Spleen (tissue), 11 donors: ENCODE data around the gene ADD2. TPM values are rescaled to one million over a fixed set of nuclear protein-coding genes. Genes with fewer than 3 reads are reported as not detected.

Experiments
- DNase-seq: peaks from one replicate; pipeline ENCODE4 v3.0.0-alpha.2; 2020
- H3K27ac ChIP-seq, 8 donors: fragments of 200-600 bp; sonication (generic) in 7 of 8; 1 replicate in 4 of 8; 2 replicates in 4 of 8; pipeline versions ENCODE4 v1.5.0 to v1.8.0; 2016 to 2021; ENCODE audit warnings: inconsistent platforms in 4 of 8, mild to moderate bottlenecking in 4 of 8, moderate library complexity in 1 of 8
- H3K27me3 ChIP-seq, 7 donors: fragments of 200-600 bp; sonication (generic) in 6 of 7; replicated peaks in 1 of 7; 1 replicate in 4 of 7; 2 replicates in 3 of 7; pipeline versions ENCODE4 v1.5.0 to v1.8.0; 2016 to 2021; ENCODE audit warnings: inconsistent platforms in 3 of 7, mild to moderate bottlenecking in 1 of 7
- H3K36me3 ChIP-seq, 6 donors: fragments of 200-600 bp; sonication (generic) in 5 of 6; 1 replicate in 4 of 6; 2 replicates in 2 of 6; pipeline versions ENCODE4 v1.5.0 to v1.8.0; 2016 to 2021; ENCODE audit warnings: inconsistent platforms in 2 of 6
- H3K4me1 ChIP-seq, 6 donors: fragments of 200-600 bp; sonication (generic) in 5 of 6; 1 replicate in 3 of 6; 2 replicates in 3 of 6; pipeline versions ENCODE4 v1.5.0 to v1.8.0; 2016 to 2021; ENCODE audit warnings: inconsistent platforms in 3 of 6
- H3K4me3 ChIP-seq, 8 donors: fragments of 200-600 bp; sonication (generic) in 7 of 8; 1 replicate in 4 of 8; 2 replicates in 4 of 8; pipeline versions ENCODE4 v1.5.0 to v1.8.0; 2016 to 2021; ENCODE audit warnings: inconsistent platforms in 4 of 8, mild to moderate bottlenecking in 4 of 8, moderate library complexity in 2 of 8
- H3K9me3 ChIP-seq, 8 donors: fragments of 200-600 bp; sonication (generic) in 7 of 8; 1 replicate in 4 of 8; 2 replicates in 4 of 8; pipeline versions ENCODE4 v1.5.0 to v1.8.0; 2016 to 2021; ENCODE audit warnings: inconsistent platforms in 4 of 8
- CTCF ChIP-seq, 11 experiments: fragments of 200-600 bp in 7 of 11; fragments of 450-650 bp in 4 of 11; sonication (generic) in 4 of 11; IDR thresholded peaks in 8 of 11; conservative IDR thresholded peaks in 3 of 11; 1 replicate in 7 of 11; 2 replicates in 4 of 11; pipeline versions ENCODE4 v1.4.0 to v1.8.0; 2016 to 2021; ENCODE audit warnings: antibody characterized with exemption in 11 of 11, inconsistent platforms in 4 of 11, mild to moderate bottlenecking in 1 of 11
- POLR2A ChIP-seq, 3 donors: fragments of 450-650 bp; IDR thresholded peaks; one replicate each; pipeline ENCODE4 v1.5.1; 2017; ENCODE audit warnings: antibody characterized with exemption in 3 of 3, mild to moderate bottlenecking in 1 of 3
- POLR2AphosphoS5 ChIP-seq, 3 donors: sonication (generic); formaldehyde crosslinking; IDR thresholded peaks; one replicate each; pipeline ENCODE4 v1.5.1; 2017; ENCODE audit warnings: antibody characterized with exemption in 3 of 3
- WGBS, 5 donors: extraction: QIAGEN DNeasy Blood & Tissue Kit in 3 of 5; methylation state at CpG; one replicate each; pipeline versions ENCODE4 v1.1.5 to v1.1.7; 2013 to 2018; 5-methylcytosine and 5-hydroxymethylcytosine counted together
- intact Hi-C: fragments of 100-400 bp; cut with DNase I; formaldehyde crosslinking; loops from one replicate; pipeline ENCODE4 v1.15.0; 2023; ENCODE audit warnings: low total_unique reads
- polyA plus RNA-seq, 3 donors: library from polyadenylated mRNA; stranded (reverse); fragments of 200-250 nt; gene quantifications; one replicate each; pipeline ENCODE4 v1.2.1, GENCODE V29; 2013
- total RNA-seq, 7 donors: library from RNA; depleted of rRNA in 3 of 7; stranded (reverse); fragments of >200 nt in 3 of 7; fragmentation: NEBNext Ultra II Directional in 4 of 7; extraction: Animal tissue kit (Norgen Biotek cat#: 25700) in 4 of 7; gene quantifications; one replicate each; pipeline versions ENCODE4 v1.1.0 to v1.2.1, GENCODE V29; 2016 to 2021
- donor health status: healthy with polysubstance abuse.
- donor health status: DM: no; HTN: no; CAD: no; lungs with moderate emphysema.
- donor health status: DM: no; HTN: no; CAD: no.
- donor health status: Bipolar disorder and iron deficiency.
- donor health status: healthy.
- donor health status: DM: no; HTN: no; CAD: no.
- donor health status: DM: yes; HTN: yes; CAD: no.

Gene ADD2
- total and polyA plus RNA-seq, 10 donors = 0.47 to 7.1 (median 3.8) TPM

GRCh38 chr2:70748002-70748784 lies 19.8 kb downstream of the ADD2 start:
- Histone ChIP-seq H3K27ac (no peak overlapping the region), H3K9me3 (no peaks in the 10 kb centered on the region), H3K4me3 (no peak overlapping the region), H3K36me3 (no peaks in the 10 kb centered on the region), H3K27me3 (peaks cover 0 to 5% (median 0%) of the 10 kb centered on the region in 7 donors), H3K4me1 (no peaks in the 10 kb centered on the region)
- intact Hi-C loops = no loop called here
- 35 to 67% (median 50%) methylated on average over 1 of the region's 1 CpG for WGBS, 5 donors
- TF ChIP-seq POLR2A (IDR thresholded peaks at IDR 0.05) = no peak
- TF ChIP-seq CTCF (IDR thresholded peaks at IDR 0.05 in 8 of 11, conservative IDR thresholded peaks at IDR 0.05 in 3 of 11) = no peak
- TF ChIP-seq POLR2AphosphoS5 (IDR thresholded peaks at IDR 0.05) = no peak
- no peak for DNase-seq

- WGBS, 5 donors = 93 to 100% (median 97%) methylated on average over 3 of the region's 3 CpGs
- H3K27me3 ChIP-seq = peaks cover 0 to 5% (median 0%) of the 10 kb centered on the region in 7 donors
- no peak overlapping the region for H3K4me3 ChIP-seq
- no peaks in the 10 kb centered on the region for H3K4me1 ChIP-seq
- intact Hi-C loops = no loop called here
- no peaks in the 10 kb centered on the region for H3K9me3 ChIP-seq
- no peak for TF ChIP-seq POLR2AphosphoS5 (IDR thresholded peaks at IDR 0.05)
- TF ChIP-seq CTCF (IDR thresholded peaks at IDR 0.05 in 8 of 11, conservative IDR thresholded peaks at IDR 0.05 in 3 of 11) = no peak
- TF ChIP-seq POLR2A (IDR thresholded peaks at IDR 0.05) = no peak
- no peaks in the 10 kb centered on the region for H3K36me3 ChIP-seq
- no peak for DNase-seq
- H3K27ac ChIP-seq = no peak overlapping the region
These were observed 20.7 kb downstream of the ADD2 start for GRCh38 chr2:70747284-70747683.

- no peak overlapping the region for H3K4me3 ChIP-seq
- no peaks in the 10 kb centered on the region for H3K36me3 ChIP-seq
- no peaks in the 10 kb centered on the region for H3K4me1 ChIP-seq
- no peak for DNase-seq
- intact Hi-C loops = no loop called here
- WGBS, 5 donors = 69 to 78% (median 73%) methylated on average over 5 of the region's 5 CpGs
- H3K9me3 ChIP-seq = no peaks in the 10 kb centered on the region
- H3K27ac ChIP-seq = no peak overlapping the region
- TF ChIP-seq POLR2AphosphoS5 (IDR thresholded peaks at IDR 0.05) (no peak), POLR2A (IDR thresholded peaks at IDR 0.05) (no peak), CTCF (IDR thresholded peaks at IDR 0.05 in 8 of 11, conservative IDR thresholded peaks at IDR 0.05 in 3 of 11) (no peak)
- peaks cover 0 to 5% (median 0%) of the 10 kb centered on the region in 7 donors for H3K27me3 ChIP-seq
These were observed 21.7 kb downstream of the ADD2 start for GRCh38 chr2:70746094-70746974.
